Skin epidermis (tissue), 12 donors: ENCODE measurements around the gene CPLX4.

Experiments
- H3K27ac ChIP-seq, 21 experiments: fragments of 200-600 bp; sonication (generic) in 11 of 21; one replicate each; pipeline ENCODE4 v1.5.0; 2020; ENCODE audit warnings: mild to moderate bottlenecking in 3 of 21, inconsistent platforms in 2 of 21, moderate library complexity in 2 of 21
- H3K4me3 ChIP-seq, 7 experiments: fragments of 200-600 bp; sonication (generic) in 2 of 7; one replicate each; pipeline ENCODE4 v1.5.0; 2020; ENCODE audit warnings: inconsistent platforms in 2 of 7, mild to moderate bottlenecking in 2 of 7, moderate library complexity in 1 of 7

The CPLX4 gene

DNA sequence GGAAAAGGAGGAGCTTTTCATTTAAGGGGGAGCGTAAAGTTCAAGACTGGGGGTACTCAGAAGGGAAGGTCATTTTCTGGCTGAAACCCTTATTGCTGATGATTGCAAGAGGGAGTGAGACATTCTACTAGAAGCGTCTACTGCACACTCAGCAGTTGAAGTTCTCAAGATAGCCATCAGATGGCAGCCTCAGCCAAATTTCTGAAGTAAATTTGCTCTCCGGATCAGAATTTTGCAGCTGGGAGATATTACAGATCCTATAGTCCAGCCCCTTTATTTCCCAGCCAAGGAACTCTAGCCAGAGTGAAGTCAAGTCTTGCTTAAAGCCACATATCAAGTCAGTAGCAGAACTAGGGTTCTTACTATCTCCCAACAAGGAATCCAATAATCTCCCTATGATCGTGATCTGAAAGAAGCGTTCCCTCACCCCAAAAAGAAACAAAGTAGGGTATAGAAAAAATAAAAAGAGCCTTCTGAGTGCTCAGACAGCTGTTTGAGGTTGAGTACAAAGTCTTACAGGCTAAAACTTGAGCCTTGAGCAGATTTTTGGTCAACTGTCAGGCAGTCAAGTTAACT lies 69.2 kb downstream of the CPLX4 start:
- H3K27ac ChIP-seq, result no peak overlapping the region
- H3K4me3 ChIP-seq, result no peak overlapping the region

DNA sequence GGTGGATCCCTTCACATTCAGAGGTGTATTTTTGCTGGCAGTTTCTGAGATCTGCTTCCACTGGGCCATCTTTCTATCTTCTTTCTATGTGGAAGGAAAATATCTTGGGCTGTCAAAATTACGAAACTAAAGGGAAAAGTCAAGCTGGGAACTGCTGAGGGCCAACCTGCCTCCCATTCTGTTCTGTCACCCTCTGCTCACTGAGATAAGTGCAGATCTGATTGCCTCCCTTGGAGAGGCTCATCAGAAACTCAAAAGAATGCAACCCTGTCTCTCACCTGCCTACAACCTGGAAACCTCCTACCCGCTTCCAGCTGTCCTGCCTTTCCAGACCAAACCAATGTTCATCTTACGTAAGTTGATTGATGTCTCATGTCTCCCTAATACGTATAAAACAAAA lies 71.7 kb downstream of the CPLX4 start:
- H3K4me3 ChIP-seq, result no peak overlapping the region
- no peak overlapping the region for H3K27ac ChIP-seq
